Stimulated activated CD4-positive, alpha-beta T cell treated with anti-CD3 and anti-CD28 coated beads, Interleukin-15, amount 100 ng/mL, for 1 hour (primary cell): Measurements from ENCODE around the gene TEF.

ENCODE experiments used
- DNase-seq, 2 donors: peaks; one replicate each; pipeline ENCODE4 v3.0.0-alpha.2; 2020; ENCODE audit warnings: low read depth in 1 of 2, low spot score in 1 of 2

Gene TEF

GRCh38 chr22:41447435-41448188, 65.9 kb downstream of the TEF start:
- peak; percentile 33 to 51 for DNase-seq

- peak; percentile 71 to 78 for DNase-seq
Measured at GRCh38 chr22:41448189-41448808, 66.6 kb downstream of the TEF start.
